H9 (cell line): ENCODE results near the gene APOA4. TPM values are rescaled to one million over a fixed set of nuclear protein-coding genes. Genes with fewer than 3 reads are reported as not detected.
A peak's percentile ranks its signal among the peaks of the same experiment; 100 is the strongest.

Experiments
- DNase-seq: peaks from one replicate; pipeline ENCODE4 v3.0.0-alpha.2; 2017
- H2AFZ ChIP-seq: one replicate; pipeline ENCODE4 v1.6.1; 2013; ENCODE audit warnings: mild to moderate bottlenecking, low read length, control low read depth, moderate library complexity
- H2AK5ac ChIP-seq: 2 replicates; pipeline ENCODE4 v1.6.1; 2013; ENCODE audit warnings: low read length, control low read depth, mixed read lengths; ENCODE audit not compliant: insufficient read length
- H2BK120ac ChIP-seq: one replicate; pipeline ENCODE4 v1.6.1; 2013; ENCODE audit warnings: low read depth, mild to moderate bottlenecking, low read length, control low read depth, inconsistent platforms; ENCODE audit not compliant: poor library complexity, severe bottlenecking
- H2BK12ac ChIP-seq: 2 replicates; pipeline ENCODE4 v1.6.1; 2013; ENCODE audit warnings: low read length, control low read depth, mixed read lengths, low read depth; ENCODE audit not compliant: insufficient read length
- H2BK15ac ChIP-seq: 2 replicates; pipeline ENCODE4 v1.6.1; 2013; ENCODE audit warnings: low read depth, low read length, control low read depth
- H2BK20ac ChIP-seq: one replicate; pipeline ENCODE4 v1.6.1; 2013; ENCODE audit warnings: low read depth, mild to moderate bottlenecking, low read length, control low read depth, inconsistent platforms; ENCODE audit not compliant: poor library complexity, severe bottlenecking
- H2BK5ac ChIP-seq: 2 replicates; pipeline ENCODE4 v1.6.1; 2013; ENCODE audit warnings: low read length, control low read depth, mixed read lengths; ENCODE audit not compliant: insufficient read length
- H3K14ac ChIP-seq: 2 replicates; pipeline ENCODE4 v1.6.1; 2013; ENCODE audit warnings: low read length, control low read depth; ENCODE audit not compliant: insufficient read depth
- H3K18ac ChIP-seq: 2 replicates; pipeline ENCODE4 v1.6.1; 2013; ENCODE audit warnings: low read depth, mild to moderate bottlenecking, mixed read lengths, low read length, control low read depth; ENCODE audit not compliant: insufficient read length
- H3K23ac ChIP-seq: 2 replicates; pipeline ENCODE4 v1.6.1; 2013; ENCODE audit warnings: low read length, control low read depth, mixed read lengths, low read depth; ENCODE audit not compliant: insufficient read length
- H3K23me2 ChIP-seq: 2 replicates; pipeline ENCODE4 v1.6.1; 2013; ENCODE audit warnings: low read depth, mild to moderate bottlenecking, mixed read lengths, low read length, control low read depth; ENCODE audit not compliant: insufficient read length, poor library complexity, severe bottlenecking
- H3K27ac ChIP-seq: 2 replicates; pipeline ENCODE4 v1.5.1; 2013; ENCODE audit warnings: low read length, control low read depth, mixed read lengths, low read depth; ENCODE audit not compliant: insufficient read length
- H3K27me3 ChIP-seq: 2 replicates; pipeline ENCODE4 v1.6.1; 2013; ENCODE audit warnings: low read length, control low read depth, inconsistent platforms; ENCODE audit not compliant: insufficient read depth
- H3K4ac ChIP-seq: 2 replicates; pipeline ENCODE4 v1.6.1; 2013; ENCODE audit warnings: low read depth, mild to moderate bottlenecking, control low read depth, inconsistent platforms, low read length, moderate library complexity
- H3K4me1 ChIP-seq: 2 replicates; pipeline ENCODE4 v1.6.1; 2013; ENCODE audit warnings: low read length, control low read depth, inconsistent platforms; ENCODE audit not compliant: insufficient read depth
- H3K4me2 ChIP-seq: 2 replicates; pipeline ENCODE4 v1.6.1; 2013; ENCODE audit warnings: low read length, control low read depth, mixed read lengths; ENCODE audit not compliant: insufficient read length, insufficient read depth
- H3K56ac ChIP-seq: 2 replicates; pipeline ENCODE4 v1.6.1; 2013; ENCODE audit warnings: low read depth, mild to moderate bottlenecking, mixed read lengths, low read length, control low read depth; ENCODE audit not compliant: insufficient read length
- H3K79me1 ChIP-seq: 2 replicates; pipeline ENCODE4 v1.6.1; 2013; ENCODE audit warnings: low read depth, mild to moderate bottlenecking, moderate library complexity, low read length, control low read depth, inconsistent platforms; ENCODE audit not compliant: insufficient read depth, poor library complexity, severe bottlenecking
- H3K79me2 ChIP-seq: 2 replicates; pipeline ENCODE4 v1.6.1; 2013; ENCODE audit warnings: low read length, control low read depth, inconsistent platforms; ENCODE audit not compliant: insufficient read depth
- H3K9ac ChIP-seq: 2 replicates; pipeline ENCODE4 v1.6.1; 2013; ENCODE audit warnings: low read length, control low read depth, mixed read lengths; ENCODE audit not compliant: insufficient read length; ENCODE audit errors: extremely low read depth
- H3K9me3 ChIP-seq: one replicate; pipeline ENCODE4 v1.6.1; 2013; ENCODE audit warnings: low read depth, low read length, inconsistent platforms; ENCODE audit not compliant: control insufficient read depth
- H3T11ph ChIP-seq: one replicate; pipeline ENCODE4 v1.6.1; 2013; ENCODE audit warnings: mild to moderate bottlenecking, low read length, control low read depth, inconsistent platforms
- H4K20me1 ChIP-seq: one replicate; pipeline ENCODE4 v1.6.1; 2013; ENCODE audit not compliant: control insufficient read depth, insufficient read length, insufficient read depth
- H4K5ac ChIP-seq: 2 replicates; pipeline ENCODE4 v1.6.1; 2013; ENCODE audit warnings: low read depth, mild to moderate bottlenecking, mixed read lengths, low read length, control low read depth; ENCODE audit not compliant: insufficient read length
- H4K8ac ChIP-seq: replicated peaks from 2 replicates; pipeline ENCODE4 v1.6.1; 2013; ENCODE audit warnings: low read length, control low read depth, mixed read lengths, low read depth; ENCODE audit not compliant: insufficient read length
- H4K91ac ChIP-seq: 2 replicates; pipeline ENCODE4 v1.6.1; 2013; ENCODE audit warnings: low read depth, mild to moderate bottlenecking, moderate library complexity, mixed read lengths, low read length, control low read depth; ENCODE audit not compliant: insufficient read length
- H3K27ac Mint-ChIP-seq, 3 experiments: 2 replicates in 2 of 3; 3 replicates in 1 of 3; pipeline ENCODE4 v1.8.0; 2020 to 2021; ENCODE audit warnings: mixed read lengths in 3 of 3, mild to moderate bottlenecking in 1 of 3, moderate library complexity in 1 of 3
- H3K27me3 Mint-ChIP-seq: 2 replicates; pipeline ENCODE4 v1.8.0; 2021; ENCODE audit warnings: low read depth, mild to moderate bottlenecking, moderate library complexity, mixed read lengths
- H3K36me3 Mint-ChIP-seq, 3 experiments: 2 replicates in 2 of 3; 3 replicates in 1 of 3; pipeline ENCODE4 v1.8.0; 2020 to 2021; ENCODE audit warnings: low read depth in 3 of 3, mixed read lengths in 3 of 3; ENCODE audit not compliant: insufficient read depth in 1 of 3
- H3K4me1 Mint-ChIP-seq, 2 experiments: 2 replicates each; pipeline ENCODE4 v1.8.0; 2020; ENCODE audit warnings: mixed read lengths in 2 of 2
- H3K4me3 Mint-ChIP-seq, 2 experiments: 2 replicates in 1 of 2; 3 replicates in 1 of 2; pipeline ENCODE4 v1.8.0; 2020 to 2021; ENCODE audit warnings: mild to moderate bottlenecking in 2 of 2, mixed read lengths in 2 of 2, moderate library complexity in 1 of 2
- H3K9me3 Mint-ChIP-seq, 2 experiments: 2 replicates in 1 of 2; 3 replicates in 1 of 2; pipeline ENCODE4 v1.8.0; 2020; ENCODE audit warnings: mild to moderate bottlenecking in 2 of 2, mixed read lengths in 2 of 2, moderate library complexity in 1 of 2
- CTCF ChIP-seq: fragments of 200-600 bp; sonication (generic); conservative IDR thresholded peaks from 3 replicates; pipeline ENCODE4 v1.8.0; 2021; ENCODE audit warnings: antibody characterized with exemption, mild to moderate bottlenecking
- WGBS: extraction: QIAGEN DNeasy Blood & Tissue Kit; methylation state at CpG from one replicate; pipeline ENCODE4 v1.1.7; 2013; ENCODE audit warnings: missing lambda C conversion rate, low lambda C conversion rate, mixed read lengths; ENCODE audit not compliant: insufficient read length; ENCODE audit errors: extremely low coverage; 5-methylcytosine and 5-hydroxymethylcytosine counted together
- total RNA-seq: library from RNA; stranded (reverse); gene quantifications from 2 replicates; pipeline ENCODE4 v1.2.1, GENCODE V29; 2021

Gene APOA4
- total RNA-seq, 1 experiment from 2014 or later = not detected

GRCh38 chr11:116787786-116788486 lies 35.2 kb downstream of the APOA4 start, which contains the start of gene ZPR1:
Gene ZPR1 (minus strand): TSS chr11:116788023. CDS start chr11:116787990, 33 bp downstream.
- Histone ChIP-seq H3K18ac (peak within 1 kb of the TSS; percentile 69), H3T11ph (no peak within 1 kb of the TSS), H2BK12ac (no peak within 1 kb of the TSS), H3K4me1 (no peaks in the 10 kb centered on the region; the same call in 1 of the 2 replicates), H2BK5ac (no peak within 1 kb of the TSS), H3K14ac (peak within 1 kb of the TSS; percentile 74), H2AK5ac (no peak within 1 kb of the TSS), H3K79me1 (peaks cover 5% of the 10 kb centered on the region), H4K91ac (no peak within 1 kb of the TSS), H3K9ac (peak within 1 kb of the TSS; percentile 76), H3K4ac (no peak within 1 kb of the TSS), H2AFZ (peak within 1 kb of the TSS; percentile 83), H4K20me1 (no peaks in the 10 kb centered on the region), H3K27me3 (no peaks in the 10 kb centered on the region; the same call in 1 of the 2 replicates), H3K9me3 (no peaks in the 10 kb centered on the region), H4K8ac (no peak within 1 kb of the TSS), H3K79me2 (peaks cover 2% of the 10 kb centered on the region; the same call in 1 of the 2 replicates), H2BK120ac (no peak within 1 kb of the TSS), H3K4me2 (peak within 1 kb of the TSS; percentile 88), H2BK20ac (no peak within 1 kb of the TSS), H3K23me2 (peaks cover 13% of the 10 kb centered on the region), H2BK15ac (no peak within 1 kb of the TSS), H3K27ac (no peak within 1 kb of the TSS), H4K5ac (no peak within 1 kb of the TSS), H3K56ac (no peak within 1 kb of the TSS), H3K23ac (no peak within 1 kb of the TSS)
- peak within 1 kb of the TSS; percentile 29 to 85 (median 79); a peak in 6 of 7 replicates for H3K27ac Mint-ChIP-seq
- H3K4me3 Mint-ChIP-seq = peak within 1 kb of the TSS; percentile 88 to 91
- H3K4me1 Mint-ChIP-seq = peaks cover 20 to 26% of the 10 kb centered on the region in 2 experiments
- no peak for TF ChIP-seq CTCF
- peaks cover 25 to 43% (median 41%) of the 10 kb centered on the region in 3 experiments for H3K36me3 Mint-ChIP-seq
- H3K27me3 Mint-ChIP-seq = peaks cover 22% of the 10 kb centered on the region
- DNase-seq = peak; percentile 76
- no CpG with 5 or more reads among the region's 56 CpGs for WGBS
- no peaks in the 10 kb centered on the region for H3K9me3 Mint-ChIP-seq
